ENCODE data around the gene EFCAB8.
"Not testable (repeated sequence)": the region's sequence is repeated elsewhere in the genome, so short reads cannot be mapped to it uniquely, and the experiment has no call there.

EFCAB8 gene

DNA sequence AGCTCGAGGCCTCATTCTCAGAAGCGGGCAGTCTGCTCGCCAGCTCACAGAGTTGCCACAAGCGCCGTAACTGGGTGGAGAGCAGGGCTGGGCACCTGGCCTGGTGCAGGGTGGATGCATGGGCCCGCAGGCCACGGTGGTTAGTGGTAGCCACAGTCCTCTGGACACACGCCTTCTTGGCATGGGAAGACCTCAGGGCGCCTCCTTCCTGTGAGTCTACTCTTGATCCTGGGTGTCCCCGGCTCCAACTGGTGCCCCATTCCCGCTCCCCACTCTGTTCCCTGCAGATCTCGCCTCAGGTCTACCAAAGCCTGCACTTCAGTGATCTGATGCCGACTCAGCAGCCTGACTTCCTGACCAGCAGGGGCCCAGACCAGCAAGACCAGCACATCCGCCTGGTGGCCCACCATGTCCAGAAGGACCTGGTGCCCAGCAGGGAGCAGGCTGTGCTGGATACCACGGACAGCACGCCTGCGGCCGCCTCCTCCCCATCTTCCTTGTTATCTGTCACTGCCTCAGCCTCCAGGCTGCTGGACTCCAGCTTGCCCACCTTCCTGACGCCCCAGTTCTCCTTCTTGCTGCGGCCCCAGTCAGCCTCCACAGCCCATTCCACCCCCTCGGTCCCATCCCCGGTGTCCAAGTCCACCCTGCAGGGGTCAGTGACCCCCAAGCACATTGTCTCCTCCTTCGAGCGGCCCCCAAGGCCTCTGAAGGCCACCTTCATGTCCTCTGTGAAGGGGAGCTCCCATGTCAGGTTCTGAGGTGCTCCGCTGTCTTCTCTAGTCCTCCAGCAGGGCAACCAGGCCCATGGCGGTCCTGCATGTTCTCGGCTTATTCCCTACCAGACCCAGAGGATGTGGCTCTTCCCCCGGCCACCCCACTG is 102.4 kb downstream of the EFCAB8 start:
- DNase-seq: no peak

DNA sequence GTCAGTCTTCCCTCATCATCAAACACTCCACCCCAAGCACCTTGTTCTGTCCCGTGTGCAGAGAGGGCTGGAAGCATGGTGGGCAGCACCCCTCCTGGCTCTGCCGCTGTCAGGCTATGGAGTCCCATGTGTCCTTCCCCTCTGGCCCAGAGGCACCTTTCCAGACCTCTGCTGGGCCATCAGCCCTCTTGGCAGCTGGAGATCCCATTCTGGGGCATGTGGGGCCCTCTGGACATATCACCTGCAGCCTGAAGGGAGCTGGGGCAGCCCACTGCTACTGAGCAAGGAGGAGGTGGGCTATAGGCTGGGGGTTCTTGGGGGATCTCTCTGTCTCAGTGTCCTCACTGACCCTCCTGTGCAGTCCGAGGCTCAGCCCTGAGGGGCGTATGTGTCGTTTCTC is 103.3 kb downstream of the EFCAB8 start:
- DNase-seq: no peak

DNA sequence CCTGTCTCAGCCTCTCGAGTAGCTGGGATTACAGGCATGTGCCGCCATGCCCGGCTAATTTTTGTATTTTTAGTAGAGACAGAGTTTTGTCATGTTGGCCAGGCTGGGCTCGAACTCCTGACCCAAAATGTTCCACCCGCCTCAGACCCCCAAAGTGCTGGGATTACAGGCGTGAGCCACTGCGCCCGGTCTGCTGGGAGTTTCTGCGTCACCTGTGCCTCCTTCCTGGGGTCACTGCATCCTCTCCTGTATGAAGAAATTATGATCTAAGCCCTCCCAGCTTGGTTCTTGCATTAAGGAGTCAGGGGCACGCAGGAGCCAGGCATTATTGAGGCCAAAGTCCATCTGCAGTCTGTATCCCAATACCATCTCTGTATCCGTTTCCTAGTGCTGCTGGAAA is 103.9 kb downstream of the EFCAB8 start:
- not testable (repeated sequence) for DNase-seq

DNA sequence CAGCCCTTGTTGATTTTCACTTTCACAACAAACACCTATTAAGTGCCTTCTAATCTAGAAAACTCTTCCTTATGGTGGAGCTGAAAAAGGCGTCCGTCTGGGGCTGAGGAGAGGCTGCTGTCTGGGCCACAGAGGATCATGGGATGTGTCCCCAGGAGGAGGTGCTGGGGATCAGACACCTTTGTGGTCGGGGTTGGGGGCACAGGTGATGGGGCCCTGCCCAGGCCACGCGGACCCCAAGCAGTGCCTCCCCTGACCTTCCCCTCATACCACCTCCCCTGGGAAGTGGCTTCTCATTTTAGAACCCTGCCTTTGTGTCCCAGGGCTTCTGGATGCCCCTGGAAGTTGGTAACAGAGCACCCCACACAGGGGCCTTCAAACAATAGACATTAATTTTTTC is 104.5 kb downstream of the EFCAB8 start:
- no peak for DNase-seq

DNA sequence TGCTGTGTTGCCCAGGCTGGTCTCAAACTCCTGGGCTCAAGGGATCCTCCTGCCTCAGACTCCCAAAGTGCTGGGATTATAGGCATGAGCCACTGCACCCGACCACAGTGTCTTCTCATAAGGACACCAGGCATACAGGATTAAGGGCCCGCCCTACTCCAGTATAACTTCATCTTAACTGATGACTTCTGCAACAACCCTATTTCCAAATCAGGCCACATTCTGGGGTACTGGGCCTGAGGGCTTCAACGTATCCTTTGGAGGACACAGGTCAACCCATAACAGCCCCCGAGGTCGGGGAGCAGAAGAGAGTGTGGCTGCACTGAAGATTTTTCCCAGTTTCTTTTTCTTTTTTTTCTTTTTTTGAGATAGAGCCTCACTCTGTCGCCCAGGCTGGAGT is 105.9 kb downstream of the EFCAB8 start:
- DNase-seq: no peak

DNA sequence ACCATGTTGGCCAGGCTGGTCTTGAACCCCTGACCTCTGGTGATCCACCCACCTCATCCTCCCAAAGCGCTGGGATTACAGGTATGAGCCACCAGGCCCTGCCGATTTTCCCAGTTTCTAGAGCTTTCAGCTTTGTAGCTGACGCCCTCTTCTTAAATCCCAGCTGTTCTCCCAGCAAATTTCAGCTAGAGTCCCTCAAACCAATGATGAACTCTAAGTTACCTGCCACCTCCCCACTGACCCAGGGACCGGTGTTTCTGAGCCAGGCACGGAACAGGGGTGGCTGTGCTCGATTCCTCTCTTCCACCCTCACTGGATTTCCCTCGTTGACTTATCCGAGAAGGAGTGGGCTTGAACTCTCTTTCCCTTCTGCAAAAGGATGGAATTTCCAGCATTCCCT is 106.4 kb downstream of the EFCAB8 start:
- no peak for DNase-seq

DNA sequence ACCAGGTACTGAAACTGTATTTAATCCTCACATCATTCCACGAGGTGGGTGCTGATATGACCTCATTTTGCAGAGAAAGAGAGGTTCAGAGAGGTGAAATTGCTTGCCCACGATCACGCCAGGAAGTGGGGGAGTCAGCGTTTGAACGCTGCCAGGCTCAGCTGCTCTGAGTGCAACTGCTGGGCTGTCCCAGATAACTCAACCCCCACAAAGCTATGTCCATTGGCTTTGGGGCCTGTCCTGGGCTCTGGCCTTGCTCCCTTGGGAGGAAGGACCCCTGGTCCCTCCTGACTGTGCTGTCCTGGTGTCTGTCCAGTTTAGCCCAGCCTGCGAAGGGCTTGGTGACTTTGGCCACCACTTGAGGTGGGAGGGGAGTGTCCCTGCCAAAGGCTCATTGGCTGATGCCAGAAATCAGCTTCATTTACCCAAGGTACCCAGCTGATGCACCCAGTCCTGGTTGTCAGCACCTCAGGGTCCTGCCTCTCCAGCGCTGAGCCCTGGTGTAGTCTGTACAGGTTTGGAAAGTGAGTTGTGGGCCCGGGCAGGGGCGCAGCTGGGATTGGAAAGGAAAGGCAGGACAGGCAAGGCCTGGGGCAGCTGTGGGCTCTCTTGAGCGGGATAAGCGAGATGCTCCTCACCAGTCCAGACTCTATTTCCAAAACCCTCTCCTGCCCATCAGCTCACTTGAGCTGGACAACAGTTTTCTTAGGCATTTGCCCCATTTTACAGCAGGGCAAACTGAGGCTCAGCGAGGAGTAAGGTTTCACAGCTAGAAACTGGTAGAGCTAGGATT is 107.1 kb downstream of the EFCAB8 start:
- peak; percentile 32 for DNase-seq

DNA sequence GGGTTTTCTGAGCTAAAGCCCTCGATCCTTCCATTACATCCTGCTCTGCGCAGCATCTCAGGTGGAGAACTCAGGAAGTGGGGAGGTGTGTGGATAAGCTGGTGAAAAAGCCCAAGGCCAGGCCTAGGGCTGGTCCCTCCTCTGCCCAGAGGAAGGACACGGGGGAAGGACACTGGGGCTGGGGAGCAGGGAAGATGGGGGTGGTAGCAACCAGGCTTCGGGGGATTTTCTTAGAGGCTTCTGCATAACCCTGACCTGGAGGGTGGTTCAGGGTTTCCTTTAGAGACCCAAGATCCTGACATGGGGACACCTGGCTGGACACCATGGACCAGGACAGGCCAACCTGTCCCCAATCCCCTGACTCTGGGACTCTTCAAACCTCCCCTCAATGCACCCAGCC is 107.7 kb downstream of the EFCAB8 start:
- DNase-seq: no peak

DNA sequence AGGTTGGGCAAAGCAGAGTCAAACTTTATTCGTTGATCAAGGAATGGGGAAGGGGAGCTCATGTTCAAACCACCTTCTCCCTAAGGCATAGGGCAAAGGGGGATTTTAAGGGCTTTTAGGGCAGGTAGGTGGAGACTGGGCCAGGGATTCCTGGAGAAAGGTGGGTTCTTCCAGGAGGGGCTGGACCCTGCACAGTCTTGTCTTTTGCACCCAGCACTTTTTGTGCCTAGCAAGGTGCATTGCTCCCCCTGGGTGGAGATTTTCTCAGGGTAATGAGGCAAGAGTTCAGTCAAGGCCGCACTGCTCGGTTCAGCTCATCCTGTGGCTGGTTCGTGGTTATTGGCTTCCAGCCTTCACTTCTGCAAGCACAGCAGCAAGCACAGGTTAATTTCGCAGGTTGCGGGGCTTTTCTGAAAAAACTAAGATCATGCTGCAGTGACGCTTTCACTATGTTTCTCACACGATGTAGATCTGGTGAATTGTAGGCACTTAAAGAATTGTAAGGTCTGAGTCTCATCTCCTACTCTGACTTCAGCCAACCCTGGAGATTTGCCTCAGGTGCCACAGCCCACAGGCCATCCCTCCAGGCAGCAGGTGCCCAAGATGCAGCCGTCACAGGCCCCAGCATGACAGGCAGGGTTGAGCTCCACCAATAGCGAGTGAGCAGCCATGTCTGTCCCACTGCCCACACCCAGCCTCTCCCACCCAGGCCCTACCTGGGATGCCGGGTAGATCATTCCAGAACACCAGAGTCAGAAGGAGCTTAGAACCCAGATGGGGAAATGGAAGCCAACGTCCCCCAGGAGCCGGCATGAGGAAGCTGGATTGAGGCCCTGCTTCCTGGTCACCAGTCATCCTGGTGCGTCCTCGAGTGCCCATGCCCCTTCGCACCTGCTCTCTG is 108.4 kb downstream of the EFCAB8 start:
- peak; percentile 34 for DNase-seq

DNA sequence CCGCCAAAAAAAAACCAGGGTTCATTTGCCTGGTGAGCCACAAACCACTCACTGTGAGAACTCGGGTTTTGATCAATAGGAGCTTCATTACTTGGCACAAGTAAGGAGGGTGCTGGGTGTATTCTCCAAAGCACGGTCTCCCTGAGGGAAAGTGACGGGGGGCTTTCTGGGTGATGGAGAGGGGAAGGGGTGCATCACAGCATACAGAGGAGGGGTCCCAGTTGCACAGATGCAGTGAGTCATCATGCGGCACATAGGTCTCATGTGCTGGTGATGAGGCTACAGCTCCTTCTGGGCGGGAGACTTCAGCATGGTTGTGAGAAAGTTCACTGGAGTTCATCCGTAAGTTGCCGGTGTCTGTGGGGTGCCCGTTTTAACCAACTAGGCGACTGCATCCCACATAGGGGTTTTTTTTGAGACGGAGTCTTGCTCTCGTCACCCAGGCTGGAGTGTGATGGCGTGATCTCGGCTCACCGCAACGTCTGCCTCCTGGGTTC is 109.3 kb downstream of the EFCAB8 start:
- peak; percentile 50 for DNase-seq

DNA sequence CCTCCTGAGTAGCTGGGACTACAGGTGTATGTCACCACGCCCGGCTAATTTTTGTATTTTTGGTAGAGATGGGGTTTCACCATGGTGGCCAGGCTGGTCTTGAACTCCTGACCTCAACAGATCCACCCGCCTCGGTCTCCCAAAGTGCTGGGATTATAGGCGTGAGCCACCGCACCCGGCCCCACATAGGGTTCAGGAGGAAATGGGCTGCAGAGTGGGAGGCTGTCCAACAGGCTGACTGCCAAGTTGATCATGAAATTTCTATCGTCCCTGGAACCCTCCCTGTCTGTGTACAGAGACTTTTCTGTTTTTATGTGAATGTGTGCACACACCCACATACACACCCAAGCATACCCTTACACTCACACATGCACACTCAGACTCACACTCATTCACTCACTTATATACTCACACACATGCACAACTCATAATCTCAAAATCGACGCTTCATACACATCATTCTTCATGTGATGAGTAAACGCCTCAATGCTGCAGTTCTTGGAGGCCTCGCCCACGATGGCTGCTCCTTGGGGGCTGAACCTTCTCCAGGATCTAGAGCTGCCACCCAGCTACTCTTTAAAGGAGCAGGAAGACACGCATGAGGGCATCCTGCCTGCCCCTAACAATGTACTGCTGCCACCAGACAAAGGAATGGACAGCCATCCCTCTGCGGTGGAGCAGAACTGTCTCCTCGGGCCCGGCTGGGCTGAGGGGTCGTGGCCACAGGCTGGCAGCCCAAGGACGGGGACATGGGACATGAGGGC is 109.9 kb downstream of the EFCAB8 start:
- DNase-seq: peak; percentile 54

DNA sequence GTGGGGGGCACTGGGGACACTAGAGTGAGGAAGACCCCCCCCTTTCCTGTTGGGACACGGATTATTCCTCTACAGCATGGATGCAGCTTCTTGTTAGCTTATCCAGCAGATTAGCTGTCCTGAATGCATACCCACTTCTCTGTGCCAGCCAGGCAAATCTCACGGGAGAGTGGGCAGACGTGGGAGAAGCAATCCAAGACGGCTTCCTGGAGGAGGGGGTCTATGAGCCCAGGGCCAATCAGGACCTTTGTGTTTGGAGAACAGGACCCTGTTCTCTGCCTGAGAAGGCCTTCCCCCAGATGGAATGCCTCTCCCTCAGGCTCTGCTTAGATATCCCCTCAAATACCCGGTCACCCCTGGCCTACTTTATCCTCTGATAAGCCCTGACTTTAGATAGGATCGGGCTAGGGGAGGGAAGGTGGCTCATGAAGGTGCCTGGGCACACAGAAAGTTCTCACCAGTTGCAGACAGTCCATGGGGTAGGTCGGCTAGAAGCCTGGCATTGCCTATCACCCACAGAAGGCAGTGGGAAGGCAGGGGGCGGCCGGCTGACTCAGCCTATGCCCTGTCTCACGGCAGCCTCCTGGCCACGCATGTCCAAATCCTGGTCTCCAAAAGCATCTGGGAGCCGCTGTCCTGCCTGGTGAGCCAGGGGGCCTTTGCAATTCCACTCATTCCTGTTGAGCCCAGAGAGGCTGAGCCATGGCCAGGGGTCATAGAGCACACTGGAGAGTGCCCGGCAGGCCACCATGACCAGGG is 110.8 kb downstream of the EFCAB8 start:
- DNase-seq: no peak

DNA sequence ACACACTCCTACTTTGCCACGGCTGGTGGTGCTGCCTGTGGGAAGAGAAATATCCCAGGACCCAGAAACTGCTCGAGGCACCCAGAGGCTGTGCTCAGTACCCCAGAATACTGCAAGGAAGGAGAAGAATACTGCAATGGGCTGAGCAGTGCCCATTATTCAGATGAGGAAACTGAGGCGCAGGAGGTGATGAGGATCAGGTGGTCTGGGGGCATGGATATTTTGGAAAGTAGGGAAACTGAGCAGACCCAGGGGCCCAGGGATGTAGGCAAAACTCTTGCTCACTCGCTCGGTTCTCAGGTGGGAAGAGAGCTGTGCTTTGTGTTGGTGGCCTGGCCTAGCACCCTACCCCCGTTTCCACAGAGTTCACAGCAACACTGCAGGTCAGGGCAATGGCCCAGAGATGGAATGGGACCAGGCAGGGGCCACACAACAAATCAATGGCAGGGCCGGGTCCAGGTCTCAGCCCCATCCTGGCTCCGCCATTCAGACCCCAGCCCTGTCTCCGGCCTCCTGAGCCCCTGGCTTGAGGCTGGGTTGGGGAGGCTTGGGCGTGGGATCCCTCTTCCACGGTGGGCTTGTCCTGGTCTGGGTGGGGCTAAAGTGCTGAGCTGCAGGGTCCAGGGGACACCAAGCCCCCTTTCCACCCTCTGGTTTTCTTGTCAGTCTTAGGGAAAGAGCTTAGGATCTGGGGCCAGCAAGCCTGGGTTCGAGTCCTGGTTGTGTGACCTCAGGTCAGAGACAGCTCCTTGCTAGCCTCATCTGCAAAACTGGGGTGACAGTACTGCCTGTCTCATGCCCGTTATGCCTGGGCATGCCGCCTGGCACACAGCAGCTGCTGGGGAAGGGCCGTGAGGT is 111.6 kb downstream of the EFCAB8 start:
- no peak for DNase-seq

DNA sequence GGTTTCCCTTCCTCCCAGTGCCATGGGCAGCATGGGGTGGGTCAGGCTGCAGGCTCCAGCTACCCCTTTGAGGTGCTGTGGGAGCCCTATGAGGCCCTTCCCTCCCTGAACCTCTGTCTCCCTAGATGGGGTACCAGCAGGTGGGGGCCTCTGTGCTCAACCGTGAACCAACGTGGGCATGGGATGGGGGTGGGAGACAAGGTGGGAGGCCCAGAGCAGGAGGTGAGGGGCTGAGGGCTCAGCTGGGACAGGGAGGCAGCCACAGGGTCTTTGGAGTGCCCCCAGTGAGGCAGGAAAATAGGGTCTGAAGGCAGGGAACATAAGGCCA is 112.2 kb downstream of the EFCAB8 start:
- DNase-seq: no peak

DNA sequence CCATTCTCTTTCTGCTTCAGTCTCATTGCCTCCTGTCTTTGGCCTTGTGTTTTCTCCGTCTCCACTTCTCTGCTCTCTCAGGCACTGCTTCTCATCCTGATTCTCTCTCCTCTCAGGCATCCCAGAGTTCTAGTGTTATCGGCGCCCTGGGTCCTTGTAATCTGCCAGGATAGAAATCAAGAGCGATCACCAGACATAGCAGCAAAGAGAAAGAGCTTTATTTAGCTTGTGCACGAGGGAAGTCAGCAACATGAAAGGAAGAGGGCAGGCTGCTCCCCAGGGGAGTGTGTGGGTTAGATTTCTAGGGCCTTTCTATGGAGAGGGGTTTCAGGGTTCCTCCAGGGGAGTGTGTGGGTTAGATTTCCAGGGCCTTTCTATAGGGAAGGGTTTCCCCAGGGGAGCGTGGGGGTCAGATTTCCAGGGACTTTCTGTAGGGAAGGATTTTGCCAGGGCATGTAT is 113.0 kb downstream of the EFCAB8 start:
- DNase-seq: no peak

DNA sequence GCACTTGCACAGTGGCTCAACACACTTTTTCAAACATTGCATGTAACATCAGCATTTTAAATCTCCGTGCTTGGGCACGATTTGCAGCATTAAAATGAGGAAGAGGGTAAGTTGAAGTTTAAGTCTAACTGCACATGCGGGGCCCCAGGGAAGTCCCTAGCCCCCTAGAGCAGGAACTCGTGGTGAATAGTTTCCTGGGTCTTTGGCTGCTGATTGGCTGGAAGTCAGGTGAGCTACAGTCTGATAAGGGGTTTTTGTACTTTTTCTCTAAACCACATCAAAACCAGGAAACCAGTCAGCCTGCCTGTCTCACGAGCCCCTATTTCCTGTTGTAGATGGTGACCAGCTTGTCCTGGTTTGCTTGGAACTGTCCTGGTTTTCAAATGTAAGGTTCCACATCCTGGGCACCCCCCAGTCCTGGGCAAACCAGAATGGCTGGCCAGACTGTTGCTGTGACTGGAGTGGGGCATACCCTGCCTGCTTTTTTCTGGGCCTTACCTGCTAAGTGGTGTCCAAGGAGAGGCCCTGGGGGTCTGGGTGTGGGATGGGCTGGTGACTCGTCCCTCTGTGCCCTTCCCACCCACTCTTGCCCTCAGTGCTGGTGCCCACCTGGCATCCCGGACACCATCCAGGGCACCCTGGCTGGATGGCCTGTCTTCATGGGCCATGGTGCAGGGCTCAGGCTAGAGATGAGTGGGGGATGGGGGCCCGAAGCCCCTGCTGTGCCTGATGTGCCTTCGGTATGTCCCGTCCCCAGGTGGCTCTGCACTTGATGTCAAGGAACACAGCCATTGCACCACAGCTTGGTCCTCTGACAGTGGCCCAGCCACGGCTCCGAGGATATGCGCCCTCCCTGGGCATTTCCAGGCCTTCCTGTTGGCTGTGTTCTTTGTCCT is 113.7 kb downstream of the EFCAB8 start:
- DNase-seq: peak; percentile 73

DNA sequence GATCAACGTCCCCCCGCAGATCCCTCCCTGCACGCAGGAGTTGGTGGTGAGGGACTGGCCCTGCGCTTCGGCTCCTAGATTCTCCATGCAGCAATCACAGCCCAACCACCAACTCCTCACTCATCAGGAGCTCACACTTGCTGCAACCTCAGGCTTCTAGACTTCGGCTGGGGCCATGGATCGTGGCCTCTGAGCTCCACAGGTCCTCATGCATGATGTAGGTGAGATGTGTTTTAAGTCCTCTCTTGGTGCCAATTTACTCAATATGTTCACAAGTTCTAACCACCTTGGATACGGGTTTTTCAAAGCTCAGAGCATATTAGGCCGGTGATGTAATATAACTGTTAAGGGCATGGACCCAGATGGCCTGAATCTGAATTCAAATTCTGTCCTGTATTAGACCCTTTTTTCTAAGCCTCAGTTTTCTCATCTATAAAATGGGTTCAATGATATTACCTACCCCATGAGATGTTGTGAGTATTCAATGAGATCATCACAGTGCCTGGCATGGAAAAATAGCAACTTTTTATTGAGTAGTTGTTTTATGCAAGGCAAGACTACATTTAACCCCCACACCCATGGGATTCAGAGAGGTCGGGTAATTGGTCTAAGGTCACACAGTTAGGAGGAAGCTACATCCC is 114.5 kb downstream of the EFCAB8 start:
- DNase-seq: no peak

DNA sequence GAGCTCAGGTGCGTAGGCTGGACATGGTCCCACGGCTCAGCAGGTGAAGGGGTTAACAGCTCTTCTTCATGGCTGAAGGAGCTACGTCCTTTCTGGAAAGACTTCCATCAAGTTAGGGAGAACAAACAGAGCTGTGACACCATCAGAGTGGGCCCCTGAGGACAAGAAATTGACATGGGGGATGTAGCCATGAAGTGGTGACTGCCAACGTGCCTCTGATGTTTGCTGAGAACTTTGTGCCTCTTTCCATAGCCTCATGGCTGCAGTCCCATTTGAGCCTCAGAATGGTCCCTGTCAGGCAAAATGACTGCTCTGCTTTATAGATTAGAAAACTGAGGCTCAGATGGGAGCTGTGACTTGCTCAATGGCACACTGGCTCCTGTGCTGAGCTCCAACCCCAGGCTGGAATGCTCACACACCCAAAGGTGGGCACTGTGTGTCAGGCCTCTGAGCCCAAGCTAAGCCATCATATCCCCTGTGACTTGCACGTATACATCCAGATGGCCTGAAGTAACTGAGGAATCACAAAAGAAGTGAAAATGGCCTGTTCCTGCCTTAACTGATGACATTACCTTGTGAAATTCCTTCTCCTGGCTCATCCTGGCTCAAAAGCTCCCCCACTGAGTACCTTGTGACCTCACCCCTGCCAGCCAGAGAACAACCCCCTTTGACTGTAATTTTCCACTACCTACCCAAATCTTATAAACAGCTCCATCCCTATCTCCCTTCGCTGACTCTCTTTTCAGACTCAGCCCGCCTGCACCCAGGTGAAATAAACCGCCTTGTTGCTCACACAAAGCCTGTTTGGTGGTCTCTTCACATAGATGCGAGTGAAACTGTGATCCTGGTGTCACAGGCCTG is 115.7 kb downstream of the EFCAB8 start:
- DNase-seq: not testable (repeated sequence)

Data from stimulated activated CD4-positive, alpha-beta T cell treated with anti-CD3 and anti-CD28 coated beads, Interleukin-4, amount 100 ng/mL, for 1 hour (primary cell).